HG02973 (cell line): Measurements from ENCODE around the gene STK4.
"Not testable (repeated sequence)": the region's sequence is repeated elsewhere in the genome, so short reads cannot be mapped to it uniquely, and the experiment has no call there.

Experiments used
- ATAC-seq: cut with Tn5 transposase; IDR thresholded peaks from one replicate; pipeline ENCODE4 v1.9.1; 2021; ENCODE audit warnings: moderate library complexity; ENCODE audit not compliant: unreplicated experiment

STK4 gene

GRCh38 chr20:45051204-45052060, 85.1 kb downstream of the STK4 start:
- ATAC-seq = no peak

GRCh38 chr20:45052698-45053429, 86.6 kb downstream of the STK4 start:
- no peak for ATAC-seq

- ATAC-seq = no peak
Observed at GRCh38 chr20:45053430-45054351, 87.4 kb downstream of the STK4 start.

GRCh38 chr20:45055056-45055455, 88.7 kb downstream of the STK4 start:
- no peak for ATAC-seq

- ATAC-seq = no peak
Observed at GRCh38 chr20:45056473-45057173, 90.3 kb downstream of the STK4 start.

- no peak for ATAC-seq
Observed at GRCh38 chr20:45058168-45058850, 92.0 kb downstream of the STK4 start.

GRCh38 chr20:45059022-45059728, 92.9 kb downstream of the STK4 start:
- ATAC-seq = no peak

GRCh38 chr20:45060294-45060693, 94.0 kb downstream of the STK4 start:
- no peak for ATAC-seq

GRCh38 chr20:45061244-45061643, 94.9 kb downstream of the STK4 start:
- ATAC-seq = no peak

- not testable (repeated sequence) for ATAC-seq
Observed at GRCh38 chr20:45063107-45063506, 96.8 kb downstream of the STK4 start.

GRCh38 chr20:45064812-45065211, 98.5 kb downstream of the STK4 start:
- no peak for ATAC-seq

GRCh38 chr20:45066372-45066771, 100.1 kb downstream of the STK4 start:
- ATAC-seq = no peak

- no peak for ATAC-seq
Observed at GRCh38 chr20:45067087-45067486, 100.8 kb downstream of the STK4 start.

- ATAC-seq = no peak
Observed at GRCh38 chr20:45067558-45067957, 101.2 kb downstream of the STK4 start.

- no peak for ATAC-seq
Observed at GRCh38 chr20:45069261-45069660, 102.9 kb downstream of the STK4 start.

GRCh38 chr20:45070932-45071632, 104.8 kb downstream of the STK4 start:
- ATAC-seq = no peak

GRCh38 chr20:45072066-45072465, 105.8 kb downstream of the STK4 start:
- no peak for ATAC-seq

GRCh38 chr20:45073221-45073620, 106.9 kb downstream of the STK4 start:
- ATAC-seq = no peak

- ATAC-seq = no peak
Observed at GRCh38 chr20:45077559-45077958, 111.2 kb downstream of the STK4 start.
